Activated naive CD8-positive, alpha-beta T cell treated with anti-CD3 and anti-CD28 coated beads for 36 hours (primary cell): Measurements from ENCODE around the gene SAMD8. TPM values are rescaled to one million over a fixed set of nuclear protein-coding genes. Genes with fewer than 3 reads are reported as not detected.
A peak's percentile ranks its signal among the peaks of the same experiment; 100 is the strongest.

Source experiments
- DNase-seq: peaks from one replicate; pipeline ENCODE4 v3.0.0; 2021
- H3K27ac Mint-ChIP-seq: one replicate; pipeline ENCODE4 v1.8.0; 2022; ENCODE audit warnings: mild to moderate bottlenecking, moderate library complexity, mixed read lengths
- H3K27me3 Mint-ChIP-seq: one replicate; pipeline ENCODE4 v1.8.0; 2022; ENCODE audit warnings: mild to moderate bottlenecking, mixed read lengths
- H3K36me3 Mint-ChIP-seq: one replicate; pipeline ENCODE4 v1.8.0; 2021; ENCODE audit warnings: mild to moderate bottlenecking, mixed read lengths
- H3K4me1 Mint-ChIP-seq: one replicate; pipeline ENCODE4 v1.8.0; 2021; ENCODE audit warnings: mixed read lengths
- H3K4me3 Mint-ChIP-seq: one replicate; pipeline ENCODE4 v1.8.0; 2022; ENCODE audit warnings: mild to moderate bottlenecking, moderate library complexity, mixed read lengths
- H3K9me3 Mint-ChIP-seq: one replicate; pipeline ENCODE4 v1.8.0; 2022; ENCODE audit warnings: mixed read lengths
- total RNA-seq, 2 experiments: library from RNA; stranded (reverse); gene quantifications; one replicate each; pipeline ENCODE4 v1.2.3, GENCODE V29; 2021

Gene SAMD8
- total RNA-seq, result 10 to 100 TPM; 15.9 to 17.3 TPM

- H3K36me3 Mint-ChIP-seq, result peaks cover 14% of the 10 kb centered on the region
- H3K4me1 Mint-ChIP-seq, result peaks cover 48% of the 10 kb centered on the region
- H3K27ac Mint-ChIP-seq, result peak within 1 kb of the TSS; percentile 92
- peak within 1 kb of the TSS; percentile 92 for H3K4me3 Mint-ChIP-seq
- DNase-seq, result peak; percentile 99
- H3K27me3 Mint-ChIP-seq, result no peaks in the 10 kb centered on the region
- no peaks in the 10 kb centered on the region for H3K9me3 Mint-ChIP-seq
Observed at GRCh38 chr10:75111365-75111906, at the start of gene SAMD8. Gene SAMD8 (plus strand): TSS chr10:75111656. CDS start chr10:75150529, 38,873 bp downstream.

GRCh38 chr10:75061709-75062505 lies 49.5 kb upstream of the SAMD8 start:
- no peak for DNase-seq
- Mint-ChIP-seq H3K4me3 (no peak overlapping the region), H3K4me1 (no peaks in the 10 kb centered on the region), H3K27ac (no peak overlapping the region), H3K36me3 (no peaks in the 10 kb centered on the region), H3K9me3 (no peaks in the 10 kb centered on the region), H3K27me3 (no peaks in the 10 kb centered on the region)

DNA sequence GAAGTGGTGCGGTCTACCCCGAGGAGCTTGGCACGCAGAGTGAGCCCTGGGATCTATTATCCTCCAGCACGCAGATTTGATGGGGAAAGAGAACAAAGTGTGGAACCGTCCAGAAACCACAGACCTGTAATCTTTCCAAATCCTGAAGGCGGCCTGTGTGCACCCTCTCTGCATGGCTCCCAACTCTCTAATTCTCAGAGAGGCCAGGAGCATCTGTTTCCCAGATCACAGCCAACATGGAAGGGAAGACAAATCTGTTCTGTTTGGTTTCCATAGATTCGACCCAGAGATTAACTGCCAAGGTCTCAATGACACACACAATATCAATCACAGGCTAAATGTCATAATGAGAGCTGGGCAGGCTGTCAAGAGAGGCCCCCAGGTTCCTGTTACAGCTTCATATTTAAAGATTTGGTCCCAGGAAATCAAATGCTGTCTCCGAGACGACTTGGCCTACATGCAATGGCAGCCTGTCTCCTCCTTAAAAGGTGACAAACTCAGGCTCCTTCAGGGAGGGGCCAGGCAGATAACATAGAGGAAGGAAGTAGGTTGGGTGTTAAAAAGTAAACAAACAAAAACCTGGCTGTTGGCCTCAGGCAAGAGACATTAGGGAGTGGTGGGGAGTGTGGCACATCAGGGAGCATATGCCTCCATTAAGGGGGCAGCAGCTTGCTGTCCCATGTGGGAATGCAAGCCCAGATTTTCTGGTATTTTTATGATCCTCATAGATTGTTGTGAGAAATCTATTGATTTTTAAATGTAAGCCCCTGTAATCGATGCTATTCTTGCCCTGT lies 48.8 kb upstream of the SAMD8 start:
- H3K27me3 Mint-ChIP-seq, result no peaks in the 10 kb centered on the region
- no peak for DNase-seq
- H3K27ac Mint-ChIP-seq, result no peak overlapping the region
- H3K4me1 Mint-ChIP-seq, result no peaks in the 10 kb centered on the region
- no peaks in the 10 kb centered on the region for H3K9me3 Mint-ChIP-seq
- no peak overlapping the region for H3K4me3 Mint-ChIP-seq
- H3K36me3 Mint-ChIP-seq, result no peaks in the 10 kb centered on the region

- DNase-seq, result no peak
- H3K4me1 Mint-ChIP-seq, result no peaks in the 10 kb centered on the region
- no peaks in the 10 kb centered on the region for H3K36me3 Mint-ChIP-seq
- no peaks in the 10 kb centered on the region for H3K27me3 Mint-ChIP-seq
- no peak overlapping the region for H3K4me3 Mint-ChIP-seq
- H3K9me3 Mint-ChIP-seq, result no peaks in the 10 kb centered on the region
- H3K27ac Mint-ChIP-seq, result no peak overlapping the region
Observed at GRCh38 chr10:75063461-75064230, 47.8 kb upstream of the SAMD8 start.

- Mint-ChIP-seq H3K27ac (no peak overlapping the region), H3K9me3 (no peaks in the 10 kb centered on the region), H3K27me3 (no peaks in the 10 kb centered on the region), H3K36me3 (no peaks in the 10 kb centered on the region), H3K4me1 (no peaks in the 10 kb centered on the region), H3K4me3 (no peak overlapping the region)
- DNase-seq, result no peak
Observed at GRCh38 chr10:75065076-75065475, 46.4 kb upstream of the SAMD8 start.

DNA sequence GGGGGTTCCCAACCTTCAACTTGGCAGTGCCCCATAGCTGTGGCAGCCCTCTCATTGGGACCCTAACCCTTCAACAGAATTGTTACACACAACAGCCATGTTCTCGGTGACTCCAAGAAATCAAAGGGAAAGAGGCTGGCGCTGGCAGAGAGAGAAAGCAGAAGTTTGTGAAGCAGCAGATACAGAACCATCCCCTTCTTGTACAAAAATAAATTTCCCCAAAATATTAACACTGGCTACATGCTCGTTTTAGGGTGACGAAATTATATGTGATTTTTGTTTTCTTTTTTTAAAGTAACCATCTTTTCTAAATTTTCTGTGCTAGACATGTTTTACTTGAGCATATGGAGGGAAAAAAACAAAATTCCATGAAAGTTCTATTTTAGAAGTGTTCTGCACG lies 45.2 kb upstream of the SAMD8 start:
- Mint-ChIP-seq H3K4me1 (no peaks in the 10 kb centered on the region), H3K9me3 (no peaks in the 10 kb centered on the region), H3K4me3 (no peak overlapping the region), H3K36me3 (no peaks in the 10 kb centered on the region), H3K27me3 (no peaks in the 10 kb centered on the region), H3K27ac (no peak overlapping the region)
- DNase-seq, result no peak

DNA sequence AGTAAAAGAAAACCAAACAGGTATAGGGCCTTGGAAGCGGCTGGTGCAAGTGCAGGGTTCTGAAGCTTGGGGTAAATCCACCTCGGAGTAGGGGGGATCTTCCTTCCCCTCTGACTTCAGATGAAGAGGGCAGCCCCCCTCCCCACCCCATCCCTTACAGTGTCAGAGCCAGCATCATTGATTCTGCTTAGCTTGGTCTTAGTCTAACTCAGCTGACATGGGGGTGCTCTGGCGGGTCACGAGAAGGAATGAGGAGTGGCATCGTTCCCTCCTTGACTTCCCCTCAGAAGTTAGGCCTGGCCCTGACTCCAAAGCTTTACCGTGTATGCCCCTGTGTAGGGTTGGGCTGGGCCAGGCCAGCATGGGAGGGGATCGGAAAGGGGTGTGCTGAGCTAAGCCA lies 44.2 kb upstream of the SAMD8 start:
- Mint-ChIP-seq H3K27ac (no peak overlapping the region), H3K9me3 (no peaks in the 10 kb centered on the region), H3K36me3 (no peaks in the 10 kb centered on the region), H3K27me3 (no peaks in the 10 kb centered on the region), H3K4me3 (no peak overlapping the region), H3K4me1 (no peaks in the 10 kb centered on the region)
- no peak for DNase-seq

- H3K4me3 Mint-ChIP-seq, result no peak overlapping the region
- H3K4me1 Mint-ChIP-seq, result no peaks in the 10 kb centered on the region
- H3K27me3 Mint-ChIP-seq, result no peaks in the 10 kb centered on the region
- no peak for DNase-seq
- H3K36me3 Mint-ChIP-seq, result no peaks in the 10 kb centered on the region
- no peak overlapping the region for H3K27ac Mint-ChIP-seq
- no peaks in the 10 kb centered on the region for H3K9me3 Mint-ChIP-seq
Observed at GRCh38 chr10:75068523-75068922, 42.9 kb upstream of the SAMD8 start.

DNA sequence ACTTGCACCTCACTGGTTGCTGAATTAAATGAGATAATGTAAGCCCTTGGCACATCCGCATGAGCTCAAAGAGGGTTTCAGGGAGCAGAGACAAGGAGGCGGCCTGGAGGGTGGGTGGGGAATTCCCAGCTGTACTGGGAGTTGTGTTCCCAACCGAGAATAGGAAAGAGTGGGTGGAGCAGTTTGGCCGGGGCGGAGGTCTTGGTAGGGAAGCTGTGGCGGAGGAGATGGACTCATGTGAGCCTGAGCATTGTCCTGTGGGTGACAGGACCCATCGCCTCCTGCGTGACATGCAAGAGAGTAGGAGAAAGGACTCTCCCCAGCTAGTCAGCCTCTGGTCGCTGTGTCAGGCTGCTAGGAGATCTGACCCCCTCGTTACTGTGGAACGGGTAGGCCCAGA lies 41.0 kb upstream of the SAMD8 start:
- peaks cover 8% of the 10 kb centered on the region for H3K4me1 Mint-ChIP-seq
- DNase-seq, result no peak
- H3K36me3 Mint-ChIP-seq, result no peaks in the 10 kb centered on the region
- H3K27ac Mint-ChIP-seq, result no peak overlapping the region
- no peaks in the 10 kb centered on the region for H3K9me3 Mint-ChIP-seq
- H3K27me3 Mint-ChIP-seq, result no peaks in the 10 kb centered on the region
- no peak overlapping the region for H3K4me3 Mint-ChIP-seq

DNA sequence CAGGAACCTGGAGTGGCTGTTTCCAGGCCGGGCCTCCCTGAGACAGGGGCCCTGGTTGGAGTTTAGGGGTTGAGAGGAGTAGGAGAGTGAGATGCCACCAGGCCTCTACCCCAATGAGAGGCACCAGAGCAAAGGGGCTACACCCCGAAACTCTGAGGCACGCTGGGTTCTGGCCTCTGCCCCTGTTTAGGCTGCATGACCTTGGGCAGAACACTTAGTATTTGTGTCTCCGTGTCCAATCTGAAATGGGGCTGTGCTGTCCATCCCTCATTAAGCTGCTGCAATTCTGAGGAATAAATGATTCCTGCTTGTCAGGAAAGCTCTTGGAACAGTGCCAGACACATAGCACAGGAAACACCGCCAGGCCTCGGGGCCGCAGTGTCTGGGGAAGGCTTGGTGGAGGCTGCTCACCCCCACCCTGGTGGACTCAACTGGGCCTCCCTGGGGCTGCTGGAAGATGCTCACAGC lies 40.5 kb upstream of the SAMD8 start:
- H3K4me1 Mint-ChIP-seq, result peaks cover 8% of the 10 kb centered on the region
- H3K4me3 Mint-ChIP-seq, result no peak overlapping the region
- H3K27me3 Mint-ChIP-seq, result no peaks in the 10 kb centered on the region
- no peaks in the 10 kb centered on the region for H3K36me3 Mint-ChIP-seq
- DNase-seq, result no peak
- H3K27ac Mint-ChIP-seq, result no peak overlapping the region
- no peaks in the 10 kb centered on the region for H3K9me3 Mint-ChIP-seq

- H3K36me3 Mint-ChIP-seq, result no peaks in the 10 kb centered on the region
- no peak overlapping the region for H3K27ac Mint-ChIP-seq
- H3K4me3 Mint-ChIP-seq, result no peak overlapping the region
- H3K4me1 Mint-ChIP-seq, result peaks cover 8% of the 10 kb centered on the region
- no peak for DNase-seq
- H3K9me3 Mint-ChIP-seq, result no peaks in the 10 kb centered on the region
- H3K27me3 Mint-ChIP-seq, result no peaks in the 10 kb centered on the region
Observed at GRCh38 chr10:75071756-75072155, 39.7 kb upstream of the SAMD8 start.

DNA sequence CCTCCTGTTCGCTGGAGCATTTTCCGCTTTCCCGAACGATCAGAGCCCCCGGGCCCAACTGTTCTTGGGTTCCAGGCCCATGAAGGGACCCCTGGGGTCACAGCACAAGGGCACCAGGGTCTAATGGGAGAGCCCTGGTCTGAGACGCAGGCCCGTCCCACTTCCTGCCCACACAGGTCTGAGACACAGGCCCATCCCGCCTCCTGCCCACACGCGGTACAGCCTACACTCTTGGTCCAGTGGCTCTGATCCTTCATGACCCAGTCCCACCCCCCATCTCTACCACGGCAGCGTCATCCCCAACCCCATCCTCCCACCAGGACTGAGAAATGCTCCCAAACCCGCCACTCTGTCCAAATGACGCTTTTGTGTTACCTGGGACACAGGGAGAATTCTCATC lies 38.7 kb upstream of the SAMD8 start:
- H3K27ac Mint-ChIP-seq, result no peak overlapping the region
- H3K4me3 Mint-ChIP-seq, result no peak overlapping the region
- no peaks in the 10 kb centered on the region for H3K27me3 Mint-ChIP-seq
- H3K4me1 Mint-ChIP-seq, result peaks cover 8% of the 10 kb centered on the region
- H3K36me3 Mint-ChIP-seq, result no peaks in the 10 kb centered on the region
- DNase-seq, result no peak
- no peaks in the 10 kb centered on the region for H3K9me3 Mint-ChIP-seq

GRCh38 chr10:75073442-75073841 lies 38.0 kb upstream of the SAMD8 start:
- no peaks in the 10 kb centered on the region for H3K9me3 Mint-ChIP-seq
- H3K36me3 Mint-ChIP-seq, result no peaks in the 10 kb centered on the region
- no peaks in the 10 kb centered on the region for H3K27me3 Mint-ChIP-seq
- no peak for DNase-seq
- H3K4me3 Mint-ChIP-seq, result no peak overlapping the region
- no peak overlapping the region for H3K27ac Mint-ChIP-seq
- peaks cover 8% of the 10 kb centered on the region for H3K4me1 Mint-ChIP-seq

DNA sequence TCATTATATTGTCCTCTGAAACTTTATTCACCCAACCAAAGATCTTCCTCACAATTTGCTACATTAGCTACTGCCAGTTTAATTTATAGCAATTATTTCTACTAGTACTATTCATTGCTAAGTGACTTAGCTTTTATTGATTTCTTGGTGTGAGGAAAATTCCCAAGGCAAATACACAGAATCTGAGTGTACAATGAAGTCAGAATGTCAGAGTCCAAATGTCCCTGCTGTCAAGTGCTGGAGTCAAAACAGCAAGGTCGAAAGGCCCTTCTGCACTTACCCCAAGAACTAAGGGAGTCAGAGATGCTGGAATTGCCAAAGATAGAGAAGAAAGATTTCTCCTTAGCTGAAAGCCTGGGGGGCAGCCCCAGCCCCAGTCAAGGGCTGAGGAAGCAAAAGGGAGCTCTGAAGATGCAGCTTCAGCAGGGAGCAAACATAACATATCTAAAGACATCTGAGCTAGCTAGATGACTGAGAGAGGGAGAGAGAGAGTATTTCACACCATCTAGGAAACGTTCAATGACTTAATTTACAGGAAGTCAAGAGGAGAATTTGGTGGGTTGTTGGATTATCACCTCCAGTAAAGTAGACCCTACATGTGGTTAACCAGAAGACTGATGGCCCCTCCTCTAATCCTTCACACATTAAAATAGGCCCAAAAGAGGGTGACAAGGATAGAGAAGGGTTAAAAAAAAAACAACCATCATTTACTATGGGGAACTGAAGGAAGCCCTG lies 36.6 kb upstream of the SAMD8 start:
- Mint-ChIP-seq H3K27ac (peak overlapping the region; percentile 54), H3K36me3 (no peaks in the 10 kb centered on the region), H3K9me3 (no peaks in the 10 kb centered on the region), H3K4me1 (peaks cover 8% of the 10 kb centered on the region), H3K4me3 (no peak overlapping the region), H3K27me3 (no peaks in the 10 kb centered on the region)
- no peak for DNase-seq
